ENCODE results near the gene APOL3. TPM values are rescaled to one million over a fixed set of nuclear protein-coding genes. Genes with fewer than 3 reads are reported as not detected.

The APOL3 gene
- total and polyA plus RNA-seq, 10 of the 15 experiments (the other 5 are each of a cell fraction or from before 2014, with no cell fraction given): 6.9 to 66.8 (median 48.5) TPM

DNA sequence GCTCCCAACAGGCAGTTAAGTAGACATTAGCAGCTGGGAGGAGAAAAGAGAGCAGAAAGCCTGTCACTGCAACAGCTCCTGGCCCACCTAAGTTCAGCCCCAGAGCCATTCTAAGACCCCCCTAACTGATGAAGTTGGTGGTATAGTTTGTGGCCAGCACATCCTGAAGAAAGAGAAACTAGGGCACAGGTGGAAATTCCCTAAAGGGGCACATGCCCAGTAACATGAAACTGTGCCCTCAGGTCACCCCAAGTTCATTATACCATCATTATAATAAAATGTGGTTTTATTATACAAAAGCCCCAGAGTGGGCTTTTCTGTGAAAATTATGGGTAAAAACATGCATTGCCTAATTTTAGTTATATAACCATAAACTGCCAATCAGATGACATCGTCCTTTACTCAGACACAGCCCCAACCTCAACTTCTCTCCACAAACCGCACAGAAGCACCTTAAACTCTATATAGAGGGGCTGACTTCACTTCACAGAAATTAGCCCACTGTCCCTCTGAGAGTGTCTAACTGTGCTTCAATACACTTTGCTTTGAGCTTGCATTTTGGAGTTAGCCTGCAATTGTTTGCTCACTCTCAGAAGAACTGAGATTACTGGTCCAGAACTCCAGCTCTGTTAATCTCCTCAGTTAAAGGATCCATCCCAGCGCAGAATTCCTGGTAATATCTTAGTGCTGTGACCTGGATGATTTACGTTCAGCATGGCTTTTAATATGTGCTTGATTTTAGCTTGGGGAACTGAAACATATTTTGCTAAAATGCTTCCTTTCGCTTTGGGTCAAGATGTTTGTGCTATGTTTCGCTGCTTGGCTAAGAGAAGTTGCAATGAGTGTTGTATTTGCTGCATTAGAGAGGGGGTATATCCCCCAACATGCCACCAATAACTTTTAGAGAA is 1.8 kb upstream of the APOL3 start (continued):
- TF ChIP-seq MYB (IDR thresholded peaks at IDR 0.05; ENCODE audit: borderline replicate concordance, low read depth, low read length): no peak
- no peak for TF ChIP-seq BACH1 (IDR thresholded peaks at IDR 0.05; ENCODE audit: borderline replicate concordance)
- TF ChIP-seq HCFC1 (IDR thresholded peaks at IDR 0.05; ENCODE audit: low read length): no peak; the same call in 1 of the 2 replicates
- no peak for TF ChIP-seq KDM1A (IDR thresholded peaks at IDR 0.05; ENCODE audit: borderline replicate concordance)
- TF ChIP-seq, protein P1, sequence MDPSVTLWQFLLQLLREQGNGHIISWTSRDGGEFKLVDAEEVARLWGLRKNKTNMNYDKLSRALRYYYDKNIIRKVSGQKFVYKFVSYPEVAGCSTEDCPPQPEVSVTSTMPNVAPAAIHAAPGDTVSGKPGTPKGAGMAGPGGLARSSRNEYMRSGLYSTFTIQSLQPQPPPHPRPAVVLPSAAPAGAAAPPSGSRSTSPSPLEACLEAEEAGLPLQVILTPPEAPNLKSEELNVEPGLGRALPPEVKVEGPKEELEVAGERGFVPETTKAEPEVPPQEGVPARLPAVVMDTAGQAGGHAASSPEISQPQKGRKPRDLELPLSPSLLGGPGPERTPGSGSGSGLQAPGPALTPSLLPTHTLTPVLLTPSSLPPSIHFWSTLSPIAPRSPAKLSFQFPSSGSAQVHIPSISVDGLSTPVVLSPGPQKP (IDR thresholded peaks at IDR 0.05; ENCODE audit: low read depth, low read length): no peak
- no peak for TF ChIP-seq RAD21 (IDR thresholded peaks at IDR 0.05; ENCODE audit: insufficient read depth, low read depth, low read length)
- peak in 1 of 2 experiments; percentile 74; a peak in 1 of 4 replicates for TF ChIP-seq CEBPB (IDR thresholded peaks at IDR 0.05; ENCODE audit: borderline replicate concordance in 1 of 2, low read depth in 2 of 2, low read length in 2 of 2)
- TF ChIP-seq RELA (IDR thresholded peaks at IDR 0.05; ENCODE audit: borderline replicate concordance, partially characterized antibody): peak; percentile 52
- TF ChIP-seq, protein P2, sequence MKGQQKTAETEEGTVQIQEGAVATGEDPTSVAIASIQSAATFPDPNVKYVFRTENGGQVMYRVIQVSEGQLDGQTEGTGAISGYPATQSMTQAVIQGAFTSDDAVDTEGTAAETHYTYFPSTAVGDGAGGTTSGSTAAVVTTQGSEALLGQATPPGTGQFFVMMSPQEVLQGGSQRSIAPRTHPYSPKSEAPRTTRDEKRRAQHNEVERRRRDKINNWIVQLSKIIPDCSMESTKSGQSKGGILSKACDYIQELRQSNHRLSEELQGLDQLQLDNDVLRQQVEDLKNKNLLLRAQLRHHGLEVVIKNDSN (IDR thresholded peaks at IDR 0.05; ENCODE audit: borderline replicate concordance, extremely low read length, insufficient read depth, low read depth, low read length): no peak
- no peak for TF ChIP-seq LARP7 (IDR thresholded peaks at IDR 0.05)
- TF ChIP-seq, protein P3, sequence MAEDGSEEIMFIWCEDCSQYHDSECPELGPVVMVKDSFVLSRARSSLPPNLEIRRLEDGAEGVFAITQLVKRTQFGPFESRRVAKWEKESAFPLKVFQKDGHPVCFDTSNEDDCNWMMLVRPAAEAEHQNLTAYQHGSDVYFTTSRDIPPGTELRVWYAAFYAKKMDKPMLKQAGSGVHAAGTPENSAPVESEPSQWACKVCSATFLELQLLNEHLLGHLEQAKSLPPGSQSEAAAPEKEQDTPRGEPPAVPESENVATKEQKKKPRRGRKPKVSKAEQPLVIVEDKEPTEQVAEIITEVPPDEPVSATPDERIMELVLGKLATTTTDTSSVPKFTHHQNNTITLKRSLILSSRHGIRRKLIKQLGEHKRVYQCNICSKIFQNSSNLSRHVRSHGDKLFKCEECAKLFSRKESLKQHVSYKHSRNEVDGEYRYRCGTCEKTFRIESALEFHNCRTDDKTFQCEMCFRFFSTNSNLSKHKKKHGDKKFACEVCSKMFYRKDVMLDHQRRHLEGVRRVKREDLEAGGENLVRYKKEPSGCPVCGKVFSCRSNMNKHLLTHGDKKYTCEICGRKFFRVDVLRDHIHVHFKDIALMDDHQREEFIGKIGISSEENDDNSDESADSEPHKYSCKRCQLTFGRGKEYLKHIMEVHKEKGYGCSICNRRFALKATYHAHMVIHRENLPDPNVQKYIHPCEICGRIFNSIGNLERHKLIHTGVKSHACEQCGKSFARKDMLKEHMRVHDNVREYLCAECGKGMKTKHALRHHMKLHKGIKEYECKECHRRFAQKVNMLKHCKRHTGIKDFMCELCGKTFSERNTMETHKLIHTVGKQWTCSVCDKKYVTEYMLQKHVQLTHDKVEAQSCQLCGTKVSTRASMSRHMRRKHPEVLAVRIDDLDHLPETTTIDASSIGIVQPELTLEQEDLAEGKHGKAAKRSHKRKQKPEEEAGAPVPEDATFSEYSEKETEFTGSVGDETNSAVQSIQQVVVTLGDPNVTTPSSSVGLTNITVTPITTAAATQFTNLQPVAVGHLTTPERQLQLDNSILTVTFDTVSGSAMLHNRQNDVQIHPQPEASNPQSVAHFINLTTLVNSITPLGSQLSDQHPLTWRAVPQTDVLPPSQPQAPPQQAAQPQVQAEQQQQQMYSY (CRISPR knock-in tag; IDR thresholded peaks at IDR 0.05): no peak
- TF ChIP-seq NR2C1 (IDR thresholded peaks at IDR 0.05): no peak
- TF ChIP-seq SUPT20H (IDR thresholded peaks at IDR 0.05; ENCODE audit: borderline replicate concordance, control insufficient read depth, low read depth, low read length): no peak
- TF ChIP-seq ZNF24 (IDR thresholded peaks at IDR 0.05): no peak
- TF ChIP-seq EZH2 (IDR thresholded peaks at IDR 0.05; ENCODE audit: borderline replicate concordance, control insufficient read depth, low read depth, low read length): no peak
- TF ChIP-seq TARDBP (IDR thresholded peaks at IDR 0.05; ENCODE audit: borderline replicate concordance): 0 out of 2 replicates have a peak, but pooled peaks have one; percentile 16
- TF ChIP-seq, protein P4, sequence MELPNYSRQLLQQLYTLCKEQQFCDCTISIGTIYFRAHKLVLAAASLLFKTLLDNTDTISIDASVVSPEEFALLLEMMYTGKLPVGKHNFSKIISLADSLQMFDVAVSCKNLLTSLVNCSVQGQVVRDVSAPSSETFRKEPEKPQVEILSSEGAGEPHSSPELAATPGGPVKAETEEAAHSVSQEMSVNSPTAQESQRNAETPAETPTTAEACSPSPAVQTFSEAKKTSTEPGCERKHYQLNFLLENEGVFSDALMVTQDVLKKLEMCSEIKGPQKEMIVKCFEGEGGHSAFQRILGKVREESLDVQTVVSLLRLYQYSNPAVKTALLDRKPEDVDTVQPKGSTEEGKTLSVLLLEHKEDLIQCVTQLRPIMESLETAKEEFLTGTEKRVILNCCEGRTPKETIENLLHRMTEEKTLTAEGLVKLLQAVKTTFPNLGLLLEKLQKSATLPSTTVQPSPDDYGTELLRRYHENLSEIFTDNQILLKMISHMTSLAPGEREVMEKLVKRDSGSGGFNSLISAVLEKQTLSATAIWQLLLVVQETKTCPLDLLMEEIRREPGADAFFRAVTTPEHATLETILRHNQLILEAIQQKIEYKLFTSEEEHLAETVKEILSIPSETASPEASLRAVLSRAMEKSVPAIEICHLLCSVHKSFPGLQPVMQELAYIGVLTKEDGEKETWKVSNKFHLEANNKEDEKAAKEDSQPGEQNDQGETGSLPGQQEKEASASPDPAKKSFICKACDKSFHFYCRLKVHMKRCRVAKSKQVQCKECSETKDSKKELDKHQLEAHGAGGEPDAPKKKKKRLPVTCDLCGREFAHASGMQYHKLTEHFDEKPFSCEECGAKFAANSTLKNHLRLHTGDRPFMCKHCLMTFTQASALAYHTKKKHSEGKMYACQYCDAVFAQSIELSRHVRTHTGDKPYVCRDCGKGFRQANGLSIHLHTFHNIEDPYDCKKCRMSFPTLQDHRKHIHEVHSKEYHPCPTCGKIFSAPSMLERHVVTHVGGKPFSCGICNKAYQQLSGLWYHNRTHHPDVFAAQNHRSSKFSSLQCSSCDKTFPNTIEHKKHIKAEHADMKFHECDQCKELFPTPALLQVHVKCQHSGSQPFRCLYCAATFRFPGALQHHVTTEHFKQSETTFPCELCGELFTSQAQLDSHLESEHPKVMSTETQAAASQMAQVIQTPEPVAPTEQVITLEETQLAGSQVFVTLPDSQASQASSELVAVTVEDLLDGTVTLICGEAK (IDR thresholded peaks at IDR 0.05; ENCODE audit: borderline replicate concordance): no peak
